GM12801 (cell line): Measurements from ENCODE around the gene RFC2.

ENCODE experiments used
- CTCF ChIP-seq: IDR thresholded peaks from one replicate; pipeline ENCODE4 v1.5.1; 2011; ENCODE audit warnings: control low read depth; ENCODE audit not compliant: insufficient read length; ENCODE audit errors: extremely low read depth

RFC2 gene

GRCh38 chr7:74202841-74203556, 51.2 kb downstream of the RFC2 start:
- no peak for TF ChIP-seq CTCF

GRCh38 chr7:74199551-74200355, 54.4 kb downstream of the RFC2 start:
- no peak for TF ChIP-seq CTCF

- TF ChIP-seq CTCF: no peak
Measured at GRCh38 chr7:74197449-74198124, 56.6 kb downstream of the RFC2 start.

- no peak for TF ChIP-seq CTCF
Measured at GRCh38 chr7:74194686-74195085, 59.5 kb downstream of the RFC2 start.

GRCh38 chr7:74193913-74194312, 60.3 kb downstream of the RFC2 start:
- no peak for TF ChIP-seq CTCF

- no peak for TF ChIP-seq CTCF
Measured at GRCh38 chr7:74193054-74193453, 61.1 kb downstream of the RFC2 start.

- no peak for TF ChIP-seq CTCF
Measured at GRCh38 chr7:74191231-74191630, 63.0 kb downstream of the RFC2 start.
